HG03060 (cell line): ENCODE data around the gene PXYLP1.

Experiments used
- ATAC-seq: cut with Tn5 transposase; IDR thresholded peaks from one replicate; pipeline ENCODE4 v1.9.1; 2021; ENCODE audit warnings: low read depth, moderate number of reproducible peaks; ENCODE audit not compliant: unreplicated experiment

The PXYLP1 gene

DNA sequence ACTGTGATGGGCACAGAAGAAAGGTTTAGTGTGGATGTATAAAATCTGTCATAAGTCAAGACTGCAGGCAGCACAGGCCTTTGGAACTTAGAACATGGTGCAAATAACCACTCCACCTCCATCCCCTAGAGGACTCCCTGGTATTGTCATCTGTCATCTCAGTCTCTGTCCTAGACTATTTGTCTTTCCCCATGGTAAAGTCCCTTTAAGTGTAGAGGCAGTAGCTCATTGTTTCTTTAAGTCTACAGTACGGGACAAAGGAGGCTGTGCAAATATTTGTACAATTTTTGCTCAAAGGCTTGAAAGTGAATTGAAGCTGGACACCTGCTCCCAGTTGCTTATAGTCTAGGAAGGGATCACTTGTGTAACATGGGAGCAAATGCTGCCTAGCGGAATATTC is 3.2 kb upstream of the PXYLP1 start:
- no peak for ATAC-seq

DNA sequence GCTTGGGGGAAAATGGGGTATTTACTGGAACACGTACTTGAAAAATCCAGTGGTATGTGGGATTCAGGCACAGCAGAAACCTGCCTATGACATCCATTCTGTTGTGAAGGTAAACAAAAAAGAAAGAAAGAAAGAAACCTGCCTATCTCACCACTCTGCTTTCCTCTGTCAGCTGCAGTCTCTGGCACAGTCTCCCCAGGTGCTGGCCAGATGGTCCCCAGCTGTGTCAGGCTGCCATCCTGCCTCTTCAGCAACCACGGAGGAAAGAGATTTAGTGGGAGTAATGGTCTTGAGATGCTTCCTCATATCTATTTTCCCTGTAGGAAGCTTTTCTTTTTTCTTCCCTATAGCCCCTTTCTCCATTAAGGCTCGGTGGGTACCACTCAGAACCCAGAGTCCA is 2.5 kb upstream of the PXYLP1 start:
- ATAC-seq, result no peak

DNA sequence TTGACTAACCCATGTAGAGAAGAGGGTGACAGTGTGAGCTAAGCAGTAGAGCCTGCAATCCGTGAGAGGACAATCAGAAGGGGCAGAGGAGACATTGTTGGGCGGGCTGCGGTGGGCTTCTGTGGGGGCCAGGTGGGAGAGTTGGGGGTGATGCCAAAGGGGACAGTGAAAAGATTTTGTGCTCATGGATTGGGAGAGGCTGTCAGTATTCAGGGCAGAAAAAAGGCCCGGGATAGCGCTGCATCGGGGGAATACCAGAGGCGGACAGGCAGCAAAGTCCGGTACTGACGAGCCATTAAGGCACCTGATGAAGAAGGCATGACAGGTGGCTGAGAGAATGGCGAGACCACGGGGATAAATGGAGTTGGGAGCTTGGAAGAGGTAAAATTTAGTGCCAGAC is 1.3 kb upstream of the PXYLP1 start:
- ATAC-seq, result no peak

DNA sequence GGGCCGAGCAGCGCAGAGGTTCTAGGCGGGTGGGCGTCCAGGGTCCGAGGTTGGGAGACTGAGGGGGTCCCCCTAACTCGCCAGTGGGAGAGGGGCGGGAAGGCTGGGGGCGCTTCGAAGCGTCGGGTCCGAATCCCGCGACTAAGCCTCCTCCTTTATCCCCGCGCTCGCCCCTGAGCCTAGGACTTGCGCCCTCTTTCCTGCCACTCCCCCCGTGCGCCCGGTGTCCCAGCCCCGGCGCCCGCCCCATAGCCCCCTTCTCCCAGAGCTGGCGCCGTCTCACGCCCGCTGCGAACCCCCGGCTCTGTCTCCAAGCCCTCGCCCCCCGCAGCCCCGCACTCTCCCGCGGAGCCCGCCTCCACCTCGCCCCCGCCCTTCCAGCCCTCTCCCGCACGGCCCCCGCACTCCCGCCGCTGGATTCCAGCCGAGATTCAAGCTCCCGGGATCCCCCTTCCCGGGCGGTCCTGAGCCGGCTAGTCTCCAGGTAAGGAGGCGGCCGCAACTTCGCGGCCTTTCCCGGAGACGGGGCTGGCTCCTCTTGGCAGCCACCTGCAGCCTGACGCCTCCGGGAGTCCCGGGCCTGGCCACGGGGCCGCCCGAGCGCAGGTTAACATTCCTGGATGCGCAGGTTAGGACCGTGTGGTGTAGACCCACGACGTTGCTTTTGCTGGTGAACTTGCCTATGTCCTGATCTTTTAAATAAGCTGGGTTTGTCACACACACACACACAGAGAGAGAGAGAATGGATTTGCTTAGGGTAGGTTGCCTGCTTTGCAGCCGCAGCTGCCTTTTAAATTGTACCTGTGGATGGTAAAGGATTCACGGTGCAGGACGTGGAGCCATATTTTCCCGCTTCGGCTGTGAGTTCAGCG is 563 bp downstream of the PXYLP1 start:
- no peak for ATAC-seq

DNA sequence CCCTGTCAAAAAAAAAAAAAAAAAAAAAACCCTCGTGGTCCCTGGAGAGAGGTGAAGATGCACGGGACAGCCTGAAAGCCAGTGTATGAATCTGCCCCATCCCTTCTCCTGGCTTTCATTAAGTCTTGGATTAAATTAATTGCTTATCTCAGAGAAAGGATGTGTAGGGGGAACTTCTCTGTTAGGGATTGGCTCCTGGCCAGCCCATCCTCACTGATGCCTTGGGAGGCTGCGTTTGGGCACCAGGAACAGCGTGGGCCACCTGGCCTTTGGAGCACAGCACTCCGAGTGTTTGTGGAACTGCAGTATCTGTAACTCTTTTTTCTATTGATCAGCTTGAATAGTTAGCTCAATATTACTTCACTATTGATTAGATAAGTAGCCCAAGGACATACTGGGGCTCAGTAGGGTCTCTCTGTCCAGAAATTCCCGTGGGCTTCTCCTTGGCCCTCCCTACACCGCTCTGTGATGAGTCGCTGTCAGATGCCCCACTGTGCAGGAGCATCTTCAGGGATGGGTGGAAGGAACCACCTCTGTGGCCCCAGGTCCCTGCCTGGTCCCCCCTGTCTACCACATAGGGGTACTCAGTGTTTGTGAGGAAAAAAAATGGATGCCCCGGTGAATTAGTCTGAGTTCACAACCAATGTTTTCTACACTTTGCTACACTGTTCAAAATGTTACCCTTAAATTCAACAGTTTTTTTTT is 2.0 kb downstream of the PXYLP1 start:
- no peak for ATAC-seq

DNA sequence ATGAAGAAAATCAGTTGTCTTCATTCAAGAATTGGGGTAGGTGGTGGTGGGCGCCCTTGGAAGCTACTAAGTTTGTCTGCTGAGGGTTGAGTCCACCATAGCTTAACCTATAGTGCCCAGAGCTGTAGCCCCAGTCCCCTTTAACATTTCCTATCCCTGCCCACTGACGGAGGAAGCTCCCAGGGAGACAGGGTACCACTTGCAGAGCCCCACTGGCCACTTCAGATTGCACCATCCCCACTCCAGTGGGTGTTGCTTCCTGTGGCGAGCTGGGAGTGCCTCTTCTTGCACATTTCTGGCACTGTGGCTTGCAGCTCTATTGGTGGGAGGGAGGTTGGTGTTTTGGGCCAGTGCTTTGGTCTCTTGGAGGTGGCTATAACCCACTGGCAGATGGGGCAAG is 2.7 kb downstream of the PXYLP1 start:
- ATAC-seq, result no peak

DNA sequence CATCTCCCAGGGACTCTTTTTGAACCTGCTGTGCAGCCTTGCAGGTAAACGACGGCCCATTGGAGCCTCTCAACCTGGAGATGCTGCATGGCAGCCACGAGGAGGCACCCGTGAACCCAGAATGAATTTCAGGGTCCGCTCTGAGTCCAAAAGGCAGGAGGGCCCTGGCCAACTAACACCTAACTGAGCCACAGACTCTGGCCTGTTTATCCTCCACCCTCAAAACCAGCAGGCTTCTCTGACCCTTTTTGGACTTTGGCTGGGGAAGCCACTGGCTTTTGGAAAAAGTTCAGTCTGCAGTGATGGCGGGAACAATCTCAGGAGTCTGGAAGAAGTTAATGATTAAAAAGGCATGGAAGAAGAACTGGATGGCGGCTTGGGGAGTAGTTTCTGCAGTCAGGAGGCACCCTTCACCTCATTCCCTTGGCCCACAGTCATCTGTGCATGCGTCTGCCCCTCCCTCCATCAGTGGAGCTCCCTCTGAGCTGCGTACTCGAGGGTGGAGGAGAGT is 4.1 kb downstream of the PXYLP1 start:
- no peak for ATAC-seq

DNA sequence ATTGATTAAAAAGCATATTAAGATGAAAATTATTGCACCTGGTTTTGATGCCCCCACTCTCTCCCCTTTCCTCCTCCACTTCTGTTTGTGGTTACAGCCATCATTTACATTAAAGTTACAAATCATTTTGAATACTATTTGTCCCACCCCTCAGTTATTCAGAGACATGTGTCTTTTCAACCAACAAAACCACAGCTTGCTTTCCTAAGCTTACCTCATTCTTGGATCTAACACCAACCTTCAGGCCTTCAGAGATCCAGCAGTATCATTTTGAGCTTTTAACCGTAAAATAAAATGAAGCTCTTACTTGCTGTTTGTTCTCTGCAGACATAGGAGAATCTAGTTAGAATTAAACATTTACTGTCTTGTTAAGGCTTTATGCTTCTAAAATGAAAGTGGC is 4.7 kb downstream of the PXYLP1 start:
- no peak for ATAC-seq

DNA sequence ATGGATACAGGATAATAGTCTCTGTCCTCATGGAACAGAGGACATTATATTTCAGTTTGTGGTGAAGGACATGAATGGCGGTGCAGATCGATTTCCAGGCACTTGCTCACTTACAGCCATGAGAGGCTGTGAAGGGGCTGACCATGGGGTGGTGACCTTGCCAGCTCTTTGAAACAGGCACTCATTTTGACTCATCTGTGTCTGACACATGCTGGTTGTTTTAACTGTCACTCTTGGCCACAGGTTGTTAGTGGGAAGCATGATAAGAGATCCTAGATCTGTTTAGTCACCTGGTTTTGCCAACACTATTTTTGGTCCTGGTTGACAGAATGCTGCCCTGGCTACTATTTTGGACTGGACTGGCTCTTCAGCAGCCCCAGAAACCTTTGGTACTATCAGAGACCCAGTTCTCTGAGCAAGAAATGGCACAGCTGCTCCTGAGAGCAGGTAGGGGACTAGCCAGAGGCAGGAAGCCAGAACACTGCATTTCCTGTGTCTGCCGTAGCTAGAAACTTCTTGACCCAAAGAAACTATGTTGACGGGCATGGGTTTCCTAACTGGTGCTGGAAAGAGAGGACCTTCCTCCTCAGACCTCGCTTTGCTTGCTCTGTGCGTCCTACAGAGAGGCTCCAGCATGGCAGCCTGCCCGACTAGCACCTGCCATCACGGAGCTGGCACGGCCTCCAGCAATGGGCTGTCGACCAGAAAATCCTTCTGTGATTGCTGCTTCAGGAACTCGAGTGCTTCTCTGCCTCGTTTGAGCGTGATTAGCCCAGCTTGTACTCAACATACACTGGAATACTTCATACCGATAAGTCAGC is 6.3 kb downstream of the PXYLP1 start:
- no peak for ATAC-seq

DNA sequence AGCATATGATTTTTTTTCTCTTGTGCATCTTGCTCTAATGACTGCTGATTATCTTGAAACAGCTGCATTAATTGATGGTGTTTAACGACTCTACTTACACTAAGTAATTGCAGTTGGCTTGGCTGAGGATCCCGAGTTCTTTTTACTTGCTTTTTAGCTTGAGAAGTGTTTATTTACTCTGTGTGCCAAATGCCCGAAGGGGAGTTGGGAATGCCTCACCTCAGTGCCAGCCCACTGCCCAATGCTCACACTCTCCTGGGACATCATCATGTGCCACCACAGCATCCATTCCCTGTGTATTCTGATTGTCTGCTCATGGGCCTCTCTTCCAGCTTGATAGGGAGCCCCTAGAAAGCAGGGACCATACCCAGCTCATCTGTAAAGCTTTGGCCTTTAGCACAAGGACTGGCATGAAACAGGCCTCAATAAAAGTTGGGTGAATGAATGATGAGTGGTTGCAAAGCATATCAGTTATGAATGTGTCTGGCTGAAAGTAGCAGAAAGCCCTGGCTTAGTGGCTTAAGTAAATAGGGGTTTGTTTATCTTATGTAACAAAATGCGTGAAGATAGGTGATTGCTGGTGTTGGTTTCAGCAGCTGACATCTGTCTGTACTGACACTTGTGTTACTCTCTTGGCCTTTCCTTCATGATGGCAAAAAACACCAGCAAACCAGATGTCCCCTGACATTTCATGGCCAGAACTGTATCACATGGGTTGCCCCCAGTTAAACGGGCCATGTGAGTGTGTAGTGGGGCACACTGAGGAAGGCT is 8.1 kb downstream of the PXYLP1 start:
- no peak for ATAC-seq

DNA sequence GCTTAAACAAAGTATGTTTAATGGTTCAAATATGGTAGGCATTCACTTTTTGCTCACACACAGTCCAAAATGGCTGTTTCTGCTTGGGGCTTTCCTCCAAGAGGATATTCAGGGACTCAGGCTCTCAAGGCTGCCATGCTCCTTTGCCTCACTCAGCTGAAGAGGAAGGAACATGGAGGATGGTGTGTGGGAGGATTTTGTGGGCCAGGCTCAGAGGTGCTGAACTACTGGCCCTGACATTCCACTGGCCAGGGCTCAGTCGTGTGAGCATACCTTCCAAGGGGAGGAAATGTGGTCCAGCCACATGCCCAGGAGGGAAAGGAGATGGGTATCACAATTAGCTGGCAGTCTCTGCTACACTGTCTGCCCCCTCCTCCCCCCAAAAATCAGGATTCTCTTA is 8.7 kb downstream of the PXYLP1 start:
- ATAC-seq, result no peak

DNA sequence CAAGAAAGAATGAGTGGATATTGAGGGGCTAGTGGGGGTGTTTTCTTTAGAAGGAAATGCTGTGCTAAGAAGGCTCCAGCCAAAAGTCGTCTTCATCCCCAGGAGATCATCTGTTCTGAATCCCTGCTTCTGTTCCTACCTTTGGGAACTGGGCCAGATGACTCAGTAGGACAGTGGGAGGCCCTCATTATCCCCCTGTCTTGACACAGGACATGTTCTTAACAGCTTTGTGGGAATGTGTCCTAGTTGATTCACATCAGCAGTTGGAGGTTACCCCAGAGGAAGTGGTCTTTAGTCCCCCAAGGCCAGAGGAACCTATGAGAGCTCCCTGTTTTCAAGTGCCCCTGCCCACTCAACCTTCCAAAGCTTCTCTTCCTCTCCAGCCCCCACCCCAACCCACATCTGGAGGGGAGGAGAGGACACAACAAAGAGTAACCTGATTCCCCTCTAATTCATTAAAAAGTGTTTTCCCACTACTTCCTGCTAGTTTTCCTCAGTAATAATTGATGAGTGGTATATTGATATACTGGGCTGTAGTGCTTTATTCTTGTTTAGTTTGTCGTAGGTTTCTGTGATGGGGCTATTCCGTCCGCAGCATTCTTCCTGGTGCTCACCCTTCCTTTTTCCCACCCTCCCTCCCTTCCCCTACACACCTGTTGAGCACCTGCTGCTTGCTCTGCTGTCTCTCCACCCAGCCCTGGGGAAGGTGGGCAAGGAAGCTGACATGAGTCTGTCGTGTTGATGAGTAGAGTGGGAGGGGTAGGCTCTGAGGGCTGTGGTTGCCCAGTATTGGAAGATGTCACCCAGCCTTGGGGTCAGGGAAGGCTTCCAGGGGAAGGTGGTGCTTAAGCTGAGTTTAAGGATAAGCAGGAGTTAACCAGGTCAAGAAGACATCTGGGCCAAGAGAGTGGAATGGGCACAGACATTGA is 9.3 kb downstream of the PXYLP1 start:
- ATAC-seq, result no peak

DNA sequence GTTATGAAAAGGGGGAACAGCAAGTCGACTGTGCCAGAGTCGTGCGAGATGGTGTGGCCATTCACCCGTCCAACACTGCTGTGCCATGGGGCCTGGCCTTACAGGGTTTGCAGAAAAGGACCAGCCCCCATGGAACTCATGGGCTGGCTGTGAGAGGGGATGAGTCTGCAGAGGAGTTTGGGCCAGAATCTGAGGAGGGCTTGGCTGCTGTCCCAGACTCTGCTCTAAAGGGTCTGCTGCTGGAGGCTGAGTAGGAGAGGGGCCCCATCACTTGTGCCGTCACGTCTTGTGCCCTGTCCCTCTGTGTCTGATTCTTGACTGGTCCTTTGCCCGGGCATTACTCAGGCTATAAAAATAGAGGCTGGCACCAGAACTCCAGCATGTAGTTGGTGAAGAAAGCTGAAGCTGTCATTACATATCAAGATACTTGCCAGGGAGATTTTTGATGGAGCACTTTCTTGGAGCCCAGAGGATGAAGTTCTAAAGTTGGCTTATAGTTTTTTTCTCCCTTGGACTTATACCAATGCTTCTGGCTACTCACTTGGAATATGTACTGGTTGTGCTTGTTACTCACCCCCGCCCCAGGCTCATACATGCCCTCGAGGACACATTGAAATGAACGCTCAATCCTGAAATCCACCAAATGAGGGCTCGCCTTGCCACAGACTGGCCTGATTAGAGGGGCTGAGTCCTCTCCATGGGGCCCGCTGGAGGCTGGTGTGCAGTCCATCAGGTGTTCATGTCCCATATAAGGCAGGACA is 10.2 kb downstream of the PXYLP1 start:
- no peak for ATAC-seq

DNA sequence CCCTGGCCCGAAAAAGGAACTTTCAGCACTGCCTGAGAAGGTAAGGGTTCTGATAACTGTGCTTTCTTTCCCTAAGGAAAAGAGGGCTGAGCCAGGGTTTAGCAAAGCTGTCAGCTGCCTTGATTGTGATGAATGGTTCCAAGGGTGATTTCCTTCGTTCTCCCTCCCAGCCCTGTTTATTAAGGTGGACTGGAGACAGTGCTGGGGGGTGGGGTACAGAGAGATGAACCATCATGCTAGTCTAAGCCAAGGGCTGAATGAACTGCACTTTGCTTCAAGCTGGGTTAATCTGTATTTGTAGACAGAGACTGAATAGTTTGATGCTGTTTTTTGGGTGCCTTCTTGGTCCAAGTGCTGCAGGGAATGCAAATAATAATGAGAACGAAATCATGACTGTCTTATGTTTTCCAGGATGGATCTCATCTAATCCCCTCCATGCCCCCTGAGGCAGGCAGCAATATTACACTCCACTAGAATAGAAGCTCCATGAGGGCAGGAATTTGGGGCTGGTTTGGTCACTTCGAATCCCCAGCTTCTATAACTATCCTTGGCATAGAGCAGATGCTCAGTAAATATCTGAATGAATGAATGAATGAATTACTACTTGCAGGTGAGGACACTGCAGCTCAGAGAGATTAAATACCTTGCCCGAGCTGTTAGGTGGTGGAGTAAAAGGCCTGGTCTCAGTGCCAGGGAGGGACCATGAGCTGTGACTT is 10.9 kb downstream of the PXYLP1 start:
- no peak for ATAC-seq

DNA sequence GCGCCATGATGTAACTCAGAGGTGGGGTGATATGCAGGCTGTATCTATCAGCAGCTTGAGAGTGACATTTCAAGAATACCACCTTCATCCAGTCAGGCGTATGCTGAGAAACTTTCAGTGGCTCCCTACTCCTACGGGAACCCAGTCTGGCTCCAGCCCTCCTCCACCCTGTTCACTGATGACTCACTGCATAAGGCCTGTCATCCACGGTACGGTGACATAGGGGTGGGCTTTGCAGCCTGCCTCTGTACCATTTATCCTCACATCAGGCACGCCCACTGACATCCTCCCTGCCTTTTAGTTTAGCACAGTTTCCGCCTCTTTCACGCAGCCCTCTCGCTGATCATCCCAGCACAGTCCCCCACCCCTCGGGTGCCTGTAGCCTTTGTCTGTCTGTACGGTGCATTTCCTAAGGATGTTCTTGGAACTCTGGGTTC is 11.7 kb downstream of the PXYLP1 start:
- ATAC-seq, result no peak

DNA sequence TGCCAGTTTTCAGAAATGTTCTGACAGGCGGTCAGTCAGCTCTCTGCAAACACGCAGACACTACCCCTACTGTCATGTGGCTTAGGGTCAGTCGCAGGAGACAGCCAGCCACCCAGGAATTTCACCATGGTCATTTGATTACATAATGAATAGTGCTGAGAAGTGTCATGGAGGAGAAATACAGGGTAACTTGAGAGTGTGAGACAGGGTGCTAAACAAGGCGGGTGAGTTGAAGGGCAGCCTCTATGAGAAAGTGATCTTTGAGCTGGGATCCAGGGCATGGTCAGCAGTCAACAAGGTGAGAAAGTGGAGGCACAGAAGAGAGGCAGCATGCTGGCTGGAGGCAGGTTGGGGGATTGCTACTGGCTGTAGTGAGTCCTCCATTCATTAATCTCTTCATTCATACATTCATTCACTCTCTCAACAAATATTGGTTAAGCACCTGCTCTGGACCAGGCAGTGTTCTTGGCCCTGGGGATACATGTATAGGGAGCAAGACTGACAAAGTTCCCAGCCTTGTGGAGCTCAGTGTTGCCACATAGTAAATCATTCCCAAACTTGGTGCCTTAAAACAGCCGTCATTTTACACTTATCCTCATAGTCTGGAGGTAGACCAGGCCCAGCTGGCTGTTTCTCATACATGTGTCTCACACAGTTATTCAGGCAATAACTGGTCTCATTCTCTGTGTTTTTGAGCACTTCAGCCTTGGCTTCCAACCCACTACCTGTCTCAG is 14.8 kb downstream of the PXYLP1 start:
- ATAC-seq, result no peak

DNA sequence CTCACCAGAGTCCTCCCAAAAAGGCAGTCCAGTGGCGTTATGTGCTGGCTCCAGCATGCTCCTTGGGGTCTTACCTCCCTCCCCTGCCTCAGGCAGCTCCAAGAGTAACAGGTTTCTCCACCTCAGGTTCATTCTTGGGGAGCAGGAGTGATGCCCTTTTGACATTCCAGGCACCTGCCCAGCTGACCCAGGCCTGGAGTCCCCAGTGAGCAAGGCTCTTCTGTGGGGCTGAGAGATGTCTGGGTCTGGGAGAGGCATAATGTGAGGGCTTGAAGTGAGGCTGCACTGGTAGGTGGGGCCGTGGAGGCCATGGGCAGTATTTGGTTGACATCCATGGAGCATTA is 15.3 kb downstream of the PXYLP1 start:
- no peak for ATAC-seq
